ENCODE measurements around the gene FOXD2.

DNA sequence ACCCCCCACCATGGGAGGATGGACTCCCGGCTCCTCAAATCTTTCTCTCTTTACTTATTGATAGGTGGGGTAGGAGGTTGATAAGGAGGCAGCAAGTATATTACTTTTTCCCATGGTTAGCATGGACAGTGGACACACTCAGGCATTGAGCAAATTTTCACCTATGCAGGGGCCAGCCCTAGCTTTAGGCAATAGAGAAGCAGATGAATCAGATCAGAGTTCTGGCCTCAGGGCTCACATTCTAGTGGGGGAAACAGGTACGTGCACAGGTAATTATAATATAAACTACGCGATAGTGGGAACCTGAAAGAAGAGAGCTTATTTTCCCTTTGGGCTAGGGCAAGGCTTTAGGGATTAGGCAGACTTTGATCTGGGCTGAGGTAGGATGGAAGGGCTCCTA is 35.3 kb upstream of the FOXD2 start:
- no peak for TF ChIP-seq TAF1 (IDR thresholded peaks at IDR 0.05; ENCODE audit: borderline replicate concordance, insufficient read depth, low read length)
- no peak for TF ChIP-seq SIN3A (IDR thresholded peaks at IDR 0.05; ENCODE audit: borderline replicate concordance, insufficient read depth, low read length)
- TF ChIP-seq POLR2AphosphoS5 (IDR thresholded peaks at IDR 0.05; ENCODE audit: low read depth, low read length) = no peak

Measured in PFSK-1 (cell line).